NCI-H2171 (cell line): ENCODE results near the gene CST9L.
"Not testable (repeated sequence)": the region's sequence is repeated elsewhere in the genome, so short reads cannot be mapped to it uniquely, and the experiment has no call there.

Experiments
- DNase-seq: peaks from one replicate; lab custom pipeline; 2025; lab: John Stamatoyannopoulos, UW

Gene CST9L

GRCh38 chr20:23586735-23587525, 18.6 kb upstream of the CST9L start:
- no peak for DNase-seq

- DNase-seq, result no peak
These were observed 17.8 kb upstream of the CST9L start for GRCh38 chr20:23585808-23586734.

GRCh38 chr20:23585449-23585807, 17.1 kb upstream of the CST9L start:
- no peak for DNase-seq

GRCh38 chr20:23584434-23585199, 16.3 kb upstream of the CST9L start:
- DNase-seq, result no peak

- no peak for DNase-seq
These were observed 15.2 kb upstream of the CST9L start for GRCh38 chr20:23583526-23583925.

GRCh38 chr20:23582293-23582692, 14.0 kb upstream of the CST9L start:
- DNase-seq, result no peak

GRCh38 chr20:23581833-23582232, 13.5 kb upstream of the CST9L start:
- not testable (repeated sequence) for DNase-seq

- no peak for DNase-seq
These were observed 6.7 kb upstream of the CST9L start for GRCh38 chr20:23574977-23575376.

GRCh38 chr20:23570178-23570760, 2.0 kb upstream of the CST9L start:
- DNase-seq, result no peak

GRCh38 chr20:23569570-23569969, 1.3 kb upstream of the CST9L start:
- DNase-seq, result no peak

GRCh38 chr20:23568971-23569330, 667 bp upstream of the CST9L start:
- no peak for DNase-seq

GRCh38 chr20:23566199-23566932, 1.9 kb downstream of the CST9L start:
- no peak for DNase-seq

GRCh38 chr20:23565503-23566045, 2.7 kb downstream of the CST9L start:
- DNase-seq, result no peak

- DNase-seq, result no peak
These were observed 3.4 kb downstream of the CST9L start for GRCh38 chr20:23564927-23565326.

- DNase-seq, result no peak
These were observed 5.5 kb downstream of the CST9L start for GRCh38 chr20:23562721-23563342.

GRCh38 chr20:23554401-23554800, 13.9 kb downstream of the CST9L start:
- no peak for DNase-seq

- no peak for DNase-seq
These were observed 16.5 kb downstream of the CST9L start for GRCh38 chr20:23551786-23552185.

- no peak for DNase-seq
These were observed 16.9 kb downstream of the CST9L start for GRCh38 chr20:23551383-23551782.

GRCh38 chr20:23550227-23550626, 18.1 kb downstream of the CST9L start:
- DNase-seq, result no peak

GRCh38 chr20:23548408-23548807, 19.9 kb downstream of the CST9L start:
- DNase-seq, result no peak

GRCh38 chr20:23547613-23548012, 20.7 kb downstream of the CST9L start:
- DNase-seq, result no peak
